Trophoblast cell (in vitro differentiated cells and primary cell): Measurements from ENCODE around the gene MXRA8.

Experiments used
- DNase-seq, 2 donors: peaks; one replicate each; pipeline ENCODE4 v3.0.0-alpha.2; 2016
- H2AFZ ChIP-seq: 2 replicates; pipeline ENCODE4 v1.6.1; 2013; ENCODE audit warnings: low read length, moderate library complexity, mild to moderate bottlenecking; ENCODE audit not compliant: insufficient read depth, poor library complexity
- H2AK5ac ChIP-seq: 2 replicates; pipeline ENCODE4 v1.6.1; 2013; ENCODE audit warnings: mild to moderate bottlenecking, low read length
- H2BK120ac ChIP-seq: 2 replicates; pipeline ENCODE4 v1.6.1; 2013; ENCODE audit warnings: low read length, mild to moderate bottlenecking, moderate library complexity; ENCODE audit not compliant: insufficient read depth, poor library complexity
- H2BK12ac ChIP-seq: 2 replicates; pipeline ENCODE4 v1.6.1; 2013; ENCODE audit warnings: mild to moderate bottlenecking, low read length, moderate library complexity
- H2BK5ac ChIP-seq: 2 replicates; pipeline ENCODE4 v1.6.1; 2013; ENCODE audit warnings: low read length, low read depth, moderate library complexity, mild to moderate bottlenecking; ENCODE audit not compliant: poor library complexity
- H3K14ac ChIP-seq: 2 replicates; pipeline ENCODE4 v1.6.1; 2013; ENCODE audit warnings: mild to moderate bottlenecking, low read length
- H3K18ac ChIP-seq: 2 replicates; pipeline ENCODE4 v1.6.1; 2013; ENCODE audit warnings: mild to moderate bottlenecking, low read length
- H3K23ac ChIP-seq: 2 replicates; pipeline ENCODE4 v1.6.1; 2013; ENCODE audit warnings: low read length
- H3K27ac ChIP-seq: 2 replicates; pipeline ENCODE4 v1.5.1; 2013; ENCODE audit warnings: low read depth, mild to moderate bottlenecking, inconsistent platforms, low read length, moderate library complexity
- H3K27me3 ChIP-seq: 2 replicates; pipeline ENCODE4 v1.6.1; 2013; ENCODE audit warnings: inconsistent platforms, mild to moderate bottlenecking, low read length, moderate library complexity; ENCODE audit not compliant: insufficient read depth
- H3K36me3 ChIP-seq, 2 experiments: 1 replicate in 1 of 2; 2 replicates in 1 of 2; pipeline ENCODE4 v1.6.1; 2013; ENCODE audit warnings: low read length in 2 of 2, mild to moderate bottlenecking in 2 of 2, moderate library complexity in 1 of 2; ENCODE audit not compliant: insufficient read depth in 2 of 2, control insufficient read depth in 1 of 2
- H3K4ac ChIP-seq: 2 replicates; pipeline ENCODE4 v1.6.1; 2013; ENCODE audit warnings: low read depth, mild to moderate bottlenecking, low read length, moderate library complexity
- H3K4me1 ChIP-seq, 2 experiments: 1 replicate in 1 of 2; 2 replicates in 1 of 2; pipeline ENCODE4 v1.6.1; 2013; ENCODE audit warnings: low read length in 2 of 2, mild to moderate bottlenecking in 2 of 2, moderate library complexity in 1 of 2; ENCODE audit not compliant: insufficient read depth in 2 of 2, control insufficient read depth in 1 of 2
- H3K4me2 ChIP-seq: 2 replicates; pipeline ENCODE4 v1.6.1; 2013; ENCODE audit warnings: inconsistent platforms, mild to moderate bottlenecking, low read length, moderate library complexity
- H3K4me3 ChIP-seq: 2 replicates; pipeline ENCODE4 v1.5.1; 2013; ENCODE audit warnings: mild to moderate bottlenecking, low read depth, low read length, inconsistent platforms
- H3K79me1 ChIP-seq: one replicate; pipeline ENCODE4 v1.6.1; 2013; ENCODE audit warnings: low read length
- H3K79me2 ChIP-seq: 2 replicates; pipeline ENCODE4 v1.6.1; 2013; ENCODE audit warnings: low read length, mild to moderate bottlenecking; ENCODE audit not compliant: control insufficient read depth, insufficient read depth, poor library complexity
- H3K9ac ChIP-seq: 2 replicates; pipeline ENCODE4 v1.6.1; 2013; ENCODE audit warnings: mild to moderate bottlenecking, low read length
- H3K9me3 ChIP-seq: 2 replicates; pipeline ENCODE4 v1.6.1; 2013; ENCODE audit warnings: low read depth, mild to moderate bottlenecking, control low read depth, inconsistent platforms, low read length; ENCODE audit not compliant: insufficient read depth
- H4K12ac ChIP-seq: 2 replicates; pipeline ENCODE4 v1.6.1; 2013; ENCODE audit warnings: low read depth, mild to moderate bottlenecking, low read length, moderate library complexity
- H4K8ac ChIP-seq: 2 replicates; pipeline ENCODE4 v1.6.1; 2013; ENCODE audit warnings: low read depth, mild to moderate bottlenecking, low read length, moderate library complexity
- H4K91ac ChIP-seq: one replicate; pipeline ENCODE4 v1.6.1; 2013; ENCODE audit warnings: low read depth, mild to moderate bottlenecking, low read length, moderate library complexity
- WGBS: extraction: QIAGEN DNeasy Blood & Tissue Kit; methylation state at CpG from one replicate; pipeline ENCODE4 v1.1.7; 2013; ENCODE audit warnings: missing lambda C conversion rate; ENCODE audit not compliant: insufficient read length, insufficient coverage; ENCODE audit errors: extremely low coverage; 5-methylcytosine and 5-hydroxymethylcytosine counted together

MXRA8 gene

GRCh38 chr1:1374929-1375662 is 16.7 kb upstream of the MXRA8 start, which contains the start of gene AURKAIP1:
TSS of gene AURKAIP1 (minus strand) at chr1:1375207. CDS start at chr1:1374756, 451 bp downstream.
- H3K79me1 ChIP-seq: peaks cover 8% of the 10 kb centered on the region
- H3K23ac ChIP-seq: no peak within 1 kb of the TSS
- peak within 1 kb of the TSS; percentile 98 for H2AK5ac ChIP-seq
- peak within 1 kb of the TSS; percentile 39 for H2BK12ac ChIP-seq
- H4K91ac ChIP-seq: peak within 1 kb of the TSS; percentile 99
- H3K9me3 ChIP-seq: peaks cover 2% of the 10 kb centered on the region
- H3K4me3 ChIP-seq: peak within 1 kb of the TSS; percentile 90
- peaks cover 11 to 13% of the 10 kb centered on the region in 2 experiments for H3K4me1 ChIP-seq
- H4K8ac ChIP-seq: peak within 1 kb of the TSS; percentile 99
- peaks cover 26 to 29% of the 10 kb centered on the region in 2 experiments for H3K36me3 ChIP-seq
- no CpG with 5 or more reads among the region's 85 CpGs for WGBS
- H3K4ac ChIP-seq: peak within 1 kb of the TSS; percentile 95
- DNase-seq: peak; percentile 100
- H3K27me3 ChIP-seq: no peaks in the 10 kb centered on the region
- peak within 1 kb of the TSS; percentile 96 for H2AFZ ChIP-seq
- H2BK5ac ChIP-seq: peak within 1 kb of the TSS; percentile 96
- H3K9ac ChIP-seq: peak within 1 kb of the TSS; percentile 97
- H3K18ac ChIP-seq: peak within 1 kb of the TSS; percentile 98
- peak within 1 kb of the TSS; percentile 75 for H3K4me2 ChIP-seq
- H3K14ac ChIP-seq: peak within 1 kb of the TSS; percentile 89
- peak within 1 kb of the TSS; percentile 93 for H3K27ac ChIP-seq
- peaks cover 13% of the 10 kb centered on the region for H3K79me2 ChIP-seq
- peak within 1 kb of the TSS; percentile 97 for H2BK120ac ChIP-seq
- peak within 1 kb of the TSS; percentile 98 for H4K12ac ChIP-seq

- Histone ChIP-seq H3K79me2 (peaks cover 13% of the 10 kb centered on the region), H3K27me3 (no peaks in the 10 kb centered on the region), H3K18ac (peak overlapping the region; percentile 98), H3K4me3 (peak overlapping the region; percentile 90), H3K9ac (peak overlapping the region; percentile 97), H2BK12ac (peak overlapping the region; percentile 39), H2AFZ (peak overlapping the region; percentile 96), H3K9me3 (peaks cover 2% of the 10 kb centered on the region), H3K4me1 (peaks cover 11 to 13% of the 10 kb centered on the region in 2 experiments), H3K23ac (no peak overlapping the region), H2BK120ac (peak overlapping the region; percentile 97), H3K4me2 (peak overlapping the region; percentile 75), H3K4ac (peak overlapping the region; percentile 95), H3K36me3 (peaks cover 26 to 29% of the 10 kb centered on the region in 2 experiments), H4K12ac (peak overlapping the region; percentile 98), H2AK5ac (peak overlapping the region; percentile 98), H4K8ac (peak overlapping the region; percentile 99), H4K91ac (peak overlapping the region; percentile 99), H3K27ac (peak overlapping the region; percentile 93), H3K79me1 (peaks cover 8% of the 10 kb centered on the region), H2BK5ac (peak overlapping the region; percentile 96), H3K14ac (peak overlapping the region; percentile 89)
- no peak for DNase-seq
- WGBS: no CpG with 5 or more reads among the region's 24 CpGs
These were observed 16.2 kb upstream of the MXRA8 start for GRCh38 chr1:1374589-1374928.

- Histone ChIP-seq H3K79me1 (peaks cover 8% of the 10 kb centered on the region), H3K9ac (peak overlapping the region; percentile 97), H3K23ac (no peak overlapping the region), H2BK120ac (peak overlapping the region; percentile 97), H3K79me2 (peaks cover 13% of the 10 kb centered on the region), H3K14ac (peak overlapping the region; percentile 89), H3K4me1 (peaks cover 11 to 13% of the 10 kb centered on the region in 2 experiments), H4K91ac (peak overlapping the region; percentile 99), H3K9me3 (peaks cover 2% of the 10 kb centered on the region), H2BK12ac (no peak overlapping the region), H4K8ac (peak overlapping the region; percentile 99), H3K27ac (no peak overlapping the region), H4K12ac (peak overlapping the region; percentile 98), H3K4me3 (peak overlapping the region; percentile 90), H2AK5ac (peak overlapping the region; percentile 98), H3K27me3 (no peaks in the 10 kb centered on the region), H3K4ac (peak overlapping the region; percentile 95), H3K18ac (peak overlapping the region; percentile 98), H3K4me2 (peak overlapping the region; percentile 75), H2BK5ac (peak overlapping the region; percentile 96), H3K36me3 (peaks cover 26 to 29% of the 10 kb centered on the region in 2 experiments), H2AFZ (peak overlapping the region; percentile 96)
- WGBS: no CpG with 5 or more reads among the region's 52 CpGs
- no peak for DNase-seq
These were observed 15.6 kb upstream of the MXRA8 start for GRCh38 chr1:1373815-1374588.

GRCh38 chr1:1373051-1373814 is 14.9 kb upstream of the MXRA8 start:
- no peak overlapping the region for H4K8ac ChIP-seq
- no peak for DNase-seq
- H3K36me3 ChIP-seq: peaks cover 26 to 29% of the 10 kb centered on the region in 2 experiments
- H2AFZ ChIP-seq: no peak overlapping the region
- H4K12ac ChIP-seq: no peak overlapping the region
- no peak overlapping the region for H3K4me3 ChIP-seq
- no peak overlapping the region for H3K23ac ChIP-seq
- no peak overlapping the region for H2BK120ac ChIP-seq
- no peak overlapping the region for H2BK12ac ChIP-seq
- H3K18ac ChIP-seq: no peak overlapping the region
- no peaks in the 10 kb centered on the region for H3K27me3 ChIP-seq
- no peak overlapping the region for H2BK5ac ChIP-seq
- H4K91ac ChIP-seq: no peak overlapping the region
- H3K79me2 ChIP-seq: peaks cover 13% of the 10 kb centered on the region
- H3K9ac ChIP-seq: no peak overlapping the region
- H2AK5ac ChIP-seq: no peak overlapping the region
- WGBS: no CpG with 5 or more reads among the region's 26 CpGs
- no peak overlapping the region for H3K4me2 ChIP-seq
- H3K27ac ChIP-seq: no peak overlapping the region
- peaks cover 8% of the 10 kb centered on the region for H3K79me1 ChIP-seq
- no peak overlapping the region for H3K4ac ChIP-seq
- peaks cover 11 to 13% of the 10 kb centered on the region in 2 experiments for H3K4me1 ChIP-seq
- no peak overlapping the region for H3K14ac ChIP-seq
- peaks cover 2% of the 10 kb centered on the region for H3K9me3 ChIP-seq
